Fibroblast of villous mesenchyme (primary cell): ENCODE data around the gene RAB15. TPM values are rescaled to one million over a fixed set of nuclear protein-coding genes. Genes with fewer than 3 reads are reported as not detected.

Experiments
- DNase-seq: peaks from one replicate; pipeline ENCODE4 v3.0.0-alpha.2; 2010; ENCODE audit warnings: low read depth
- H3K4me3 ChIP-seq: 2 replicates; pipeline ENCODE4 v1.5.1; 2011; ENCODE audit warnings: low read depth, mild to moderate bottlenecking, low read length
- total RNA-seq: library from RNA; depleted of rRNA; stranded (reverse); fragments of >200 nt; gene quantifications from 2 replicates; pipeline ENCODE4 v1.2.3, GENCODE V29; 2012
- TF ChIP-seq, protein P1 (sequence below): IDR thresholded peaks from 2 replicates; pipeline ENCODE4 v1.5.1; 2012; ENCODE audit warnings: low read depth, mild to moderate bottlenecking, low read length; ENCODE audit not compliant: insufficient read depth

Gene RAB15
- total RNA-seq, 1 donor = 3.5 TPM

DNA sequence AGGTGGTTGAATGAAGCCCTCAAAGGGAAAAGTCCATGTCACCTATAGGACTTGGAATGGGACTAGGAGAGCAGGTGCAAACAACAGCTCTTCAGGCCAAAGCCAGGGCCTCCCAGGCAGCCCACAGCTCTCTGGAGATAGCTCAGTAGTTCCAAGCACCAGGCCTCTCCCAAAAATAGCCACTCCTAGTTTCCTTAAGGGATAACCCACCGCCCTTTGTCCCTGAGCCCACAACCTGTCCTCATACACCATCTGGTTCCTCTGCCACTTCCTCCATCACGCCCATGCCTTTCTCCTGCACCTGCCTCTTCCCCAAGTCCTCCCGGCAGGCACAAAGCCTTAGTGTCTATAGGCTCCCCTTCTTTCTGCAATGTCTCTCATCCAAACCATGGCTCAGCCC is 2.1 kb downstream of the RAB15 start:
- no peak for DNase-seq
- TF ChIP-seq, protein P1, sequence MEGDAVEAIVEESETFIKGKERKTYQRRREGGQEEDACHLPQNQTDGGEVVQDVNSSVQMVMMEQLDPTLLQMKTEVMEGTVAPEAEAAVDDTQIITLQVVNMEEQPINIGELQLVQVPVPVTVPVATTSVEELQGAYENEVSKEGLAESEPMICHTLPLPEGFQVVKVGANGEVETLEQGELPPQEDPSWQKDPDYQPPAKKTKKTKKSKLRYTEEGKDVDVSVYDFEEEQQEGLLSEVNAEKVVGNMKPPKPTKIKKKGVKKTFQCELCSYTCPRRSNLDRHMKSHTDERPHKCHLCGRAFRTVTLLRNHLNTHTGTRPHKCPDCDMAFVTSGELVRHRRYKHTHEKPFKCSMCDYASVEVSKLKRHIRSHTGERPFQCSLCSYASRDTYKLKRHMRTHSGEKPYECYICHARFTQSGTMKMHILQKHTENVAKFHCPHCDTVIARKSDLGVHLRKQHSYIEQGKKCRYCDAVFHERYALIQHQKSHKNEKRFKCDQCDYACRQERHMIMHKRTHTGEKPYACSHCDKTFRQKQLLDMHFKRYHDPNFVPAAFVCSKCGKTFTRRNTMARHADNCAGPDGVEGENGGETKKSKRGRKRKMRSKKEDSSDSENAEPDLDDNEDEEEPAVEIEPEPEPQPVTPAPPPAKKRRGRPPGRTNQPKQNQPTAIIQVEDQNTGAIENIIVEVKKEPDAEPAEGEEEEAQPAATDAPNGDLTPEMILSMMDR = no peak
- no peak overlapping the region for H3K4me3 ChIP-seq

DNA sequence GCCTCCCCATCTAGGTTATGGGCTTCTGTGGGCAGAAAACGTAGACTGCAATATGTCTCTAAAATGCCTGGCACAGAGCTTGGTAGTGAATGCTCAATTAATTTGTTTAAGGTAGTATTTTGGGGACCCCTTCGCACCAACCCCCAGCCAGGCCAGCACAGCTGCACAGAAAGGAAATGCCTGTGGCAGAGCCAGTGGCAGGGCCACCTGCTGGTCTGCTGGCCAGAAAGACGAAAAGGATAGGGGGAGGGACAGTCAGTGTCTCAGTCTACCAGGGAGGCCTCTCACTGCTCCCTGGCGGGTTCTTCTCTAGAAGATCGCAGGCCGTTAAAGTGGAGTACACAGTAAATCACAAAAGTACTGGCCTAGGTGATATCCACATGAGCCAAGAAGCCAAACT is 3.5 kb downstream of the RAB15 start:
- no peak overlapping the region for H3K4me3 ChIP-seq
- DNase-seq = no peak
- TF ChIP-seq, protein P1 = no peak

DNA sequence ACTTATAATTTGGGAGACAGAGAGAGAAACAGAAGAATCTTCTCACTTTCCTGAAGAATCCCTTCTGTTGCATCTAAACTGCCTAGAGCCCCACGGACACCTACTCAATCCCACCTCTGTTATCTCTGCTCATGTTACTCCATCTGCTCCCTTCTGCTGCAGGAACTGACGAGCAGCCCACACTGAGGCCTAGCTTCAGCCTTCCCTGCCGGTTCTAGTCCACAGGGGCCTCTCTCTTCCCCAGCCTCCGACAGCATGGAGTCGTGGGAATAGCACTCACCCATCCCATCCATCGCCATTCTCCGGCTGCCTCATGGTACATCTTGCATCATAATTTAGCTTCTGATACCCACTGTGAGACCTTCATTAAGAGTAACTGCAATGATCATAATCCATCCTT is 4.0 kb downstream of the RAB15 start:
- TF ChIP-seq, protein P1 = no peak
- no peak for DNase-seq
- no peak overlapping the region for H3K4me3 ChIP-seq

DNA sequence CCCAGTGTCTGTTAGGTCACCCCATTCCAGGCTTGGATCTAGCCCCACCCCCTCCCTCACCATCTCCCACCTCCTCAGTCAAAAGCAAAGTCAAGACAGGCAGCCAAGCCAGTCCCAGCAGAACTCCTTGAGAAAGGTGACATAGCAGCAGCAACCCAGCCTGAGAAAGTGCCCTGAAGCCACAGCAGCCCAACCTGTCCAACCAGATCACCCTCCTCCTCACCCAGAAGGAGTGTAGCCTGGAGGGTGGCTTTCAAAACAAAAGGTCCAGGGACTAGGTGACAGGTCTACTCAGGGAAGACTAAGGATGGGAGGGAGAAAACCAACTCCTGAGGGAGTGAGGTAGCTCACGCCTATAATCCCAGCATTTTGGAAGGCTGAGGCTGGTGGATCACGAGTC is 5.2 kb downstream of the RAB15 start:
- H3K4me3 ChIP-seq = no peak overlapping the region
- no peak for DNase-seq
- TF ChIP-seq, protein P1 = no peak

DNA sequence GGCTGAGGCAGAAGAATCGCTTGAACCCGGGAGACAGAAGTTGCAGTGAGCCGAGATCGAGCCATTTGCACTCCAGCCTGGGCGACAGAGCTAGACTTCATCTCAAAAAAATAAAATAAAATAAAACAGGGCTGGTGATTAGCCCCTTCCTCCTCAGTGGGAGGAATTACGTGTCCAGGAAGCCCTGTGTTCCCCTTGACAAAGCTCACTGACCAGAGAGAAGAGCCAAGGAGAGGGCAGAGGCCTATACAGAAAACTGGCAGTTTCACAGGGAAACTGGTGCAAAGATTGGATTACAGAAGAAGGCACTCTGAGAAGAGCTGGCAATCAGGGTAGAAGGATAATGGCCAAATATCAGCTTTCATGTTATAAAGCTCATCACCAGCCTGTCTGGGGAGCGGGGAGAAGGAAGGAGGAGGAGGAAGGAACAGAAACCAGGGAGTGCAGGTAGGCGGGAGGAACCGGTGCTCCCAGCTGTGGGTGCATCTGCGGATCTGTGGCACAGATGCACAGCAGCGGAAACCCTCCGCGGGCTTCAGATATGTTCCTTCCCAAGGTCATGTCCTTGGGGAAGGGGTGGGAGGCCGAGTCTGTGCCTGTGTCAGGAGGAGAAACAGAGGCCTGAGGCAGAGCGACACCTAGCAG is 6.7 kb downstream of the RAB15 start:
- TF ChIP-seq, protein P1 = no peak
- H3K4me3 ChIP-seq = no peak overlapping the region
- DNase-seq = no peak

DNA sequence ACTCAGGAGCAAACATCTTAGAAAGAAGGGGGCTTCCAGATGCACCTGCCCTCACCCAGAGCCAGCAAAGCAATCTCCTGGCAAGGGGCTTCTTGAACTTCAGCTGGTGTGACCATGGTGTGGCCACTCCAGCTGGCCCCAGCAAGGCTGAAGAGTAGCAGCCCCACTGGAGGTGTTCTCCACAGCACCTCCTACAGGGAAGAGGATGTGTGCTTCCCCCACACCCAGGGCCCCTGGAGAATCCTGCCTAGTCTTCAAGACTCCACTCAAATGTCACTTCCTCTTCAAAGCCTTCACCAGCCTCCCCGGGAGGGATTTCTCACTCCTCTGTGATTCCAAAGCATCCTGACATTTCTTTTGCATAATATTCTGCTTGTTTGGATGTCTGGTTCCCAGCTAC is 8.5 kb downstream of the RAB15 start:
- H3K4me3 ChIP-seq = no peak overlapping the region
- TF ChIP-seq, protein P1 = no peak
- DNase-seq = no peak

DNA sequence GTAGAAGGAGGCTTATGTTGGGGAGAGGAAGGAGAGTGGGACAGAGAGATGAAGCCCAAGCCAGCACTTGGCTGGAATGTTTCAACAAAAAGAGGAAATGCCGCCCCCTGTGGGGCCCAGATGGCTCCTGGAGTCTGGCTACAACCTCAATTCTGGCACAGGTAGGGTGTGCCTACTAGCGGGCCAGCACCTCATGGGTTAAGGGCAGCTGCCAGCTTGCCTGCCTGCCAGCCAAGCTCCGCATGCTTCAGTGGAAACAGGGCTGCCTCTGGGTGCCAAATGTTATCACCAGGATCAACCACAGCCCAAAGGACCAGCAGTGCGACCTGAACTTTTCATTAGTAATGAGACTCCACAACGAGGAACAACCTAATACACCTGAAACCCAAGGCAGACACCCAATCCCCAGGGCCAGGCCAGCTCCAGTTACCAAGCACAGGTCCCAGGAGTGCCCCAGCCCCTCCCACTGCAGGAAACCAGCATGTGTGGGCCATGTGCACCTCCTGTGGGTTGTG is 11.3 kb downstream of the RAB15 start:
- H3K4me3 ChIP-seq = no peak overlapping the region
- no peak for DNase-seq
- TF ChIP-seq, protein P1 = no peak
